H9 (cell line): ENCODE results near the gene SCUBE2. TPM values are rescaled to one million over a fixed set of nuclear protein-coding genes. Genes with fewer than 3 reads are reported as not detected.

ENCODE experiments used
- DNase-seq: peaks from one replicate; pipeline ENCODE4 v3.0.0-alpha.2; 2017
- H2AFZ ChIP-seq: one replicate; pipeline ENCODE4 v1.6.1; 2013; ENCODE audit warnings: mild to moderate bottlenecking, low read length, control low read depth, moderate library complexity
- H2AK5ac ChIP-seq: 2 replicates; pipeline ENCODE4 v1.6.1; 2013; ENCODE audit warnings: low read length, control low read depth, mixed read lengths; ENCODE audit not compliant: insufficient read length
- H2BK120ac ChIP-seq: one replicate; pipeline ENCODE4 v1.6.1; 2013; ENCODE audit warnings: low read depth, mild to moderate bottlenecking, low read length, control low read depth, inconsistent platforms; ENCODE audit not compliant: poor library complexity, severe bottlenecking
- H2BK12ac ChIP-seq: 2 replicates; pipeline ENCODE4 v1.6.1; 2013; ENCODE audit warnings: low read length, control low read depth, mixed read lengths, low read depth; ENCODE audit not compliant: insufficient read length
- H2BK15ac ChIP-seq: 2 replicates; pipeline ENCODE4 v1.6.1; 2013; ENCODE audit warnings: low read depth, low read length, control low read depth
- H2BK20ac ChIP-seq: one replicate; pipeline ENCODE4 v1.6.1; 2013; ENCODE audit warnings: low read depth, mild to moderate bottlenecking, low read length, control low read depth, inconsistent platforms; ENCODE audit not compliant: poor library complexity, severe bottlenecking
- H2BK5ac ChIP-seq: 2 replicates; pipeline ENCODE4 v1.6.1; 2013; ENCODE audit warnings: low read length, control low read depth, mixed read lengths; ENCODE audit not compliant: insufficient read length
- H3K14ac ChIP-seq: 2 replicates; pipeline ENCODE4 v1.6.1; 2013; ENCODE audit warnings: low read length, control low read depth; ENCODE audit not compliant: insufficient read depth
- H3K18ac ChIP-seq: 2 replicates; pipeline ENCODE4 v1.6.1; 2013; ENCODE audit warnings: low read depth, mild to moderate bottlenecking, mixed read lengths, low read length, control low read depth; ENCODE audit not compliant: insufficient read length
- H3K23ac ChIP-seq: 2 replicates; pipeline ENCODE4 v1.6.1; 2013; ENCODE audit warnings: low read length, control low read depth, mixed read lengths, low read depth; ENCODE audit not compliant: insufficient read length
- H3K23me2 ChIP-seq: 2 replicates; pipeline ENCODE4 v1.6.1; 2013; ENCODE audit warnings: low read depth, mild to moderate bottlenecking, mixed read lengths, low read length, control low read depth; ENCODE audit not compliant: insufficient read length, poor library complexity, severe bottlenecking
- H3K27ac ChIP-seq: 2 replicates; pipeline ENCODE4 v1.5.1; 2013; ENCODE audit warnings: low read length, control low read depth, mixed read lengths, low read depth; ENCODE audit not compliant: insufficient read length
- H3K27me3 ChIP-seq: 2 replicates; pipeline ENCODE4 v1.6.1; 2013; ENCODE audit warnings: low read length, control low read depth, inconsistent platforms; ENCODE audit not compliant: insufficient read depth
- H3K4ac ChIP-seq: 2 replicates; pipeline ENCODE4 v1.6.1; 2013; ENCODE audit warnings: low read depth, mild to moderate bottlenecking, control low read depth, inconsistent platforms, low read length, moderate library complexity
- H3K4me1 ChIP-seq: 2 replicates; pipeline ENCODE4 v1.6.1; 2013; ENCODE audit warnings: low read length, control low read depth, inconsistent platforms; ENCODE audit not compliant: insufficient read depth
- H3K4me2 ChIP-seq: 2 replicates; pipeline ENCODE4 v1.6.1; 2013; ENCODE audit warnings: low read length, control low read depth, mixed read lengths; ENCODE audit not compliant: insufficient read length, insufficient read depth
- H3K56ac ChIP-seq: 2 replicates; pipeline ENCODE4 v1.6.1; 2013; ENCODE audit warnings: low read depth, mild to moderate bottlenecking, mixed read lengths, low read length, control low read depth; ENCODE audit not compliant: insufficient read length
- H3K79me1 ChIP-seq: 2 replicates; pipeline ENCODE4 v1.6.1; 2013; ENCODE audit warnings: low read depth, mild to moderate bottlenecking, moderate library complexity, low read length, control low read depth, inconsistent platforms; ENCODE audit not compliant: insufficient read depth, poor library complexity, severe bottlenecking
- H3K79me2 ChIP-seq: 2 replicates; pipeline ENCODE4 v1.6.1; 2013; ENCODE audit warnings: low read length, control low read depth, inconsistent platforms; ENCODE audit not compliant: insufficient read depth
- H3K9ac ChIP-seq: 2 replicates; pipeline ENCODE4 v1.6.1; 2013; ENCODE audit warnings: low read length, control low read depth, mixed read lengths; ENCODE audit not compliant: insufficient read length; ENCODE audit errors: extremely low read depth
- H3K9me3 ChIP-seq: one replicate; pipeline ENCODE4 v1.6.1; 2013; ENCODE audit warnings: low read depth, low read length, inconsistent platforms; ENCODE audit not compliant: control insufficient read depth
- H3T11ph ChIP-seq: one replicate; pipeline ENCODE4 v1.6.1; 2013; ENCODE audit warnings: mild to moderate bottlenecking, low read length, control low read depth, inconsistent platforms
- H4K20me1 ChIP-seq: one replicate; pipeline ENCODE4 v1.6.1; 2013; ENCODE audit not compliant: control insufficient read depth, insufficient read length, insufficient read depth
- H4K5ac ChIP-seq: 2 replicates; pipeline ENCODE4 v1.6.1; 2013; ENCODE audit warnings: low read depth, mild to moderate bottlenecking, mixed read lengths, low read length, control low read depth; ENCODE audit not compliant: insufficient read length
- H4K8ac ChIP-seq: replicated peaks from 2 replicates; pipeline ENCODE4 v1.6.1; 2013; ENCODE audit warnings: low read length, control low read depth, mixed read lengths, low read depth; ENCODE audit not compliant: insufficient read length
- H4K91ac ChIP-seq: 2 replicates; pipeline ENCODE4 v1.6.1; 2013; ENCODE audit warnings: low read depth, mild to moderate bottlenecking, moderate library complexity, mixed read lengths, low read length, control low read depth; ENCODE audit not compliant: insufficient read length
- H3K27ac Mint-ChIP-seq, 3 experiments: 2 replicates in 2 of 3; 3 replicates in 1 of 3; pipeline ENCODE4 v1.8.0; 2020 to 2021; ENCODE audit warnings: mixed read lengths in 3 of 3, mild to moderate bottlenecking in 1 of 3, moderate library complexity in 1 of 3
- H3K27me3 Mint-ChIP-seq: 2 replicates; pipeline ENCODE4 v1.8.0; 2021; ENCODE audit warnings: low read depth, mild to moderate bottlenecking, moderate library complexity, mixed read lengths
- H3K36me3 Mint-ChIP-seq, 3 experiments: 2 replicates in 2 of 3; 3 replicates in 1 of 3; pipeline ENCODE4 v1.8.0; 2020 to 2021; ENCODE audit warnings: low read depth in 3 of 3, mixed read lengths in 3 of 3; ENCODE audit not compliant: insufficient read depth in 1 of 3
- H3K4me1 Mint-ChIP-seq, 2 experiments: 2 replicates each; pipeline ENCODE4 v1.8.0; 2020; ENCODE audit warnings: mixed read lengths in 2 of 2
- H3K4me3 Mint-ChIP-seq, 2 experiments: 2 replicates in 1 of 2; 3 replicates in 1 of 2; pipeline ENCODE4 v1.8.0; 2020 to 2021; ENCODE audit warnings: mild to moderate bottlenecking in 2 of 2, mixed read lengths in 2 of 2, moderate library complexity in 1 of 2
- H3K9me3 Mint-ChIP-seq, 2 experiments: 2 replicates in 1 of 2; 3 replicates in 1 of 2; pipeline ENCODE4 v1.8.0; 2020; ENCODE audit warnings: mild to moderate bottlenecking in 2 of 2, mixed read lengths in 2 of 2, moderate library complexity in 1 of 2
- WGBS: extraction: QIAGEN DNeasy Blood & Tissue Kit; methylation state at CpG from one replicate; pipeline ENCODE4 v1.1.7; 2013; ENCODE audit warnings: missing lambda C conversion rate, low lambda C conversion rate, mixed read lengths; ENCODE audit not compliant: insufficient read length; ENCODE audit errors: extremely low coverage; 5-methylcytosine and 5-hydroxymethylcytosine counted together
- total RNA-seq: library from RNA; stranded (reverse); gene quantifications from 2 replicates; pipeline ENCODE4 v1.2.1, GENCODE V29; 2021
- TF ChIP-seq, protein P1 (sequence below): fragments of 200-600 bp; sonication (generic); conservative IDR thresholded peaks from 3 replicates; pipeline ENCODE4 v1.8.0; 2021; ENCODE audit warnings: antibody characterized with exemption, mild to moderate bottlenecking

Gene SCUBE2
- total RNA-seq, 1 experiment from 2014 or later: 1.6 TPM

DNA sequence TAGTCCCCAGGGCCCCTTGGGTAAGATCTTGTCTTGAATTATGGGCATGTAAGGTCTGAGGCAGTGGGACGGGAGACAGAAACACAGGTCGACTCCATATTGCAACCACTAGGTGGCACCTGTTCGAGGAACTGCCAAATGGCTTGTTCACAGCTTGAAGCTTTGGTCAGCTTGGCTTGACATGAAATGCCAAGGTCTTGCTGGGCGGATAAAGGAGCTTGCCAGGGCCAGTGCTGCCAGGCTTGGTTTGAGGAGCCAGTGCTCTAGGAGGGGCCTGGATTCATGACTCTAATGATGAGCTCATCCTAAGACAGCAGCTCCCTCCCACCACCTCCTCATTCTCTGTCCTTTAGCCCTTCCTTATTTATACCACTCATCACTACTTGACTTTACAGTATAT, 75.7 kb downstream of the SCUBE2 start:
- Histone ChIP-seq H4K20me1 (no peaks in the 10 kb centered on the region), H2BK15ac (no peak overlapping the region), H3K9me3 (no peaks in the 10 kb centered on the region), H3K14ac (no peak overlapping the region), H3K9ac (no peak overlapping the region), H3K79me1 (no peaks in the 10 kb centered on the region), H3K27me3 (no peaks in the 10 kb centered on the region), H3K4me1 (no peaks in the 10 kb centered on the region), H3K4me2 (no peak overlapping the region), H2BK120ac (no peak overlapping the region), H2AFZ (no peak overlapping the region), H2BK5ac (no peak overlapping the region), H3K23me2 (no peaks in the 10 kb centered on the region), H3K23ac (no peak overlapping the region), H4K91ac (no peak overlapping the region), H3K79me2 (no peaks in the 10 kb centered on the region), H3K27ac (no peak overlapping the region), H4K8ac (no peak overlapping the region), H2BK20ac (no peak overlapping the region), H2BK12ac (no peak overlapping the region), H4K5ac (no peak overlapping the region), H3K4ac (no peak overlapping the region), H3T11ph (no peak overlapping the region), H2AK5ac (no peak overlapping the region), H3K56ac (no peak overlapping the region), H3K18ac (no peak overlapping the region)
- no peak overlapping the region for H3K27ac Mint-ChIP-seq
- peaks cover 0 to 2% of the 10 kb centered on the region in 2 experiments; a peak in 1 of 5 replicates for H3K9me3 Mint-ChIP-seq
- DNase-seq: peak; percentile 82
- no peaks in the 10 kb centered on the region for H3K36me3 Mint-ChIP-seq
- no CpG with 5 or more reads among the region's 4 CpGs for WGBS
- peaks cover 3 to 4% of the 10 kb centered on the region in 2 experiments; a peak in 3 of 4 replicates for H3K4me1 Mint-ChIP-seq
- TF ChIP-seq, protein P1, sequence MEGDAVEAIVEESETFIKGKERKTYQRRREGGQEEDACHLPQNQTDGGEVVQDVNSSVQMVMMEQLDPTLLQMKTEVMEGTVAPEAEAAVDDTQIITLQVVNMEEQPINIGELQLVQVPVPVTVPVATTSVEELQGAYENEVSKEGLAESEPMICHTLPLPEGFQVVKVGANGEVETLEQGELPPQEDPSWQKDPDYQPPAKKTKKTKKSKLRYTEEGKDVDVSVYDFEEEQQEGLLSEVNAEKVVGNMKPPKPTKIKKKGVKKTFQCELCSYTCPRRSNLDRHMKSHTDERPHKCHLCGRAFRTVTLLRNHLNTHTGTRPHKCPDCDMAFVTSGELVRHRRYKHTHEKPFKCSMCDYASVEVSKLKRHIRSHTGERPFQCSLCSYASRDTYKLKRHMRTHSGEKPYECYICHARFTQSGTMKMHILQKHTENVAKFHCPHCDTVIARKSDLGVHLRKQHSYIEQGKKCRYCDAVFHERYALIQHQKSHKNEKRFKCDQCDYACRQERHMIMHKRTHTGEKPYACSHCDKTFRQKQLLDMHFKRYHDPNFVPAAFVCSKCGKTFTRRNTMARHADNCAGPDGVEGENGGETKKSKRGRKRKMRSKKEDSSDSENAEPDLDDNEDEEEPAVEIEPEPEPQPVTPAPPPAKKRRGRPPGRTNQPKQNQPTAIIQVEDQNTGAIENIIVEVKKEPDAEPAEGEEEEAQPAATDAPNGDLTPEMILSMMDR: peak; percentile 87
- H3K4me3 Mint-ChIP-seq: no peak overlapping the region
- peaks cover 10% of the 10 kb centered on the region; the same call in 1 of the 2 replicates for H3K27me3 Mint-ChIP-seq
